HCT116 (cell line): ENCODE results near the gene DVL2. TPM values are rescaled to one million over a fixed set of nuclear protein-coding genes. Genes with fewer than 3 reads are reported as not detected.

Source experiments
- ATAC-seq: fragments of 200-7000 bp; cut with Tn5 transposase; 2 replicates; pipeline ENCODE4 v1.9.1; 2020; ENCODE audit warnings: mild to moderate bottlenecking, moderate library complexity
- BruUV-seq: library from RNA; stranded (reverse); fragments of 400-500 nt; replicated peaks from 2 replicates; lab custom pipeline; 2021; lab: Mats Ljungman, UMichigan
- CTCF ChIA-PET: fragments of 300-600 bp; sonication (Branson Sonifier 250); formaldehyde crosslinking; loops from one replicate; lab custom pipeline; 2021; ENCODE audit warnings: antibody characterized with exemption; lab: Charles Lee
- POLR2A ChIA-PET: fragments of 300-600, 350-600 bp; sonication (Branson Sonifier 250); formaldehyde crosslinking; loops from one replicate; lab custom pipeline; 2021; ENCODE audit warnings: antibody characterized with exemption; lab: Charles Lee
- RAD21 ChIA-PET, 2 experiments: fragments of 300-600 bp; sonication (Branson Sonifier 250); formaldehyde crosslinking; loops; one replicate each; lab custom pipeline; 2023; ENCODE audit warnings: low total read pairs in 2 of 2; ENCODE audit not compliant: uncharacterized antibody in 2 of 2, unreplicated experiment in 2 of 2, low non-redundant PET in 1 of 2; lab: Charles Lee
- DNase-seq: peaks from one replicate; pipeline ENCODE4 v3.0.0-alpha.2; 2010; ENCODE audit warnings: low read depth, low spot score
- H2AFZ ChIP-seq: fragments of 200-600 bp; shearing (Covaris generic), sonication (generic); 2 replicates; pipeline ENCODE4 v1.6.1; 2017; ENCODE audit warnings: low read depth, mixed run types, mixed read lengths, antibody characterized with exemption, low read length; ENCODE audit not compliant: poor library complexity, severe bottlenecking
- H3K27ac ChIP-seq: 2 replicates; pipeline ENCODE4 v1.5.1; 2012; ENCODE audit warnings: low read depth, low read length
- H3K27me3 ChIP-seq: fragments of 200-600 bp; sonication (generic); 2 replicates; pipeline ENCODE4 v1.6.1; 2016; ENCODE audit warnings: mixed run types, low read length, mixed read lengths; ENCODE audit not compliant: insufficient read depth
- H3K36me3 ChIP-seq, 2 experiments: fragments of 200-500 bp in 1 of 2; fragments of 200-600 bp in 1 of 2; sonication (Bioruptor generic) in 1 of 2; sonication (generic) in 1 of 2; 2 replicates each; pipeline versions ENCODE4 v1.5.1 to v1.6.1; 2014 to 2016; ENCODE audit warnings: low read length in 2 of 2, inconsistent platforms in 1 of 2, mixed read lengths in 1 of 2, mixed run types in 1 of 2; ENCODE audit not compliant: insufficient read depth in 2 of 2, control insufficient read depth in 1 of 2
- H3K4me1 ChIP-seq, 2 experiments: fragments of 200-600 bp in 1 of 2; sonication (generic) in 1 of 2; 2 replicates each; pipeline versions ENCODE4 v1.5.1 to v1.6.1; 2012 to 2017; ENCODE audit warnings: low read length in 2 of 2, inconsistent platforms in 1 of 2, mild to moderate bottlenecking in 1 of 2, mixed read lengths in 1 of 2, mixed run types in 1 of 2, moderate library complexity in 1 of 2; ENCODE audit not compliant: insufficient read depth in 2 of 2, control insufficient read depth in 1 of 2
- H3K4me2 ChIP-seq: fragments of 200-600 bp; sonication (generic); 2 replicates; pipeline ENCODE4 v1.6.1; 2017; ENCODE audit warnings: mixed run types, low read length, mixed read lengths
- H3K4me3 ChIP-seq, 2 experiments: fragments of 200-600 bp in 1 of 2; sonication (generic) in 1 of 2; replicated peaks in 1 of 2; 2 replicates each; pipeline ENCODE4 v1.5.1; 2011 to 2016; ENCODE audit warnings: low read length in 2 of 2, control low read depth in 1 of 2, low read depth in 1 of 2, mild to moderate bottlenecking in 1 of 2, mixed read lengths in 1 of 2, mixed run types in 1 of 2
- H3K79me2 ChIP-seq: fragments of 200-600 bp; sonication (generic); 2 replicates; pipeline ENCODE4 v1.6.1; 2017; ENCODE audit warnings: mild to moderate bottlenecking, mixed run types, low read length, moderate library complexity, mixed read lengths; ENCODE audit not compliant: insufficient read depth
- H3K9ac ChIP-seq: fragments of 200-600 bp; sonication (generic); 2 replicates; pipeline ENCODE4 v1.6.1; 2016; ENCODE audit warnings: low read length, mixed read lengths
- H3K9me2 ChIP-seq: fragments of 200-600 bp; sonication (generic), shearing (Covaris generic); 2 replicates; pipeline ENCODE4 v1.6.1; 2017; ENCODE audit warnings: mixed run types, mild to moderate bottlenecking, moderate library complexity; ENCODE audit not compliant: insufficient read depth
- H3K9me3 ChIP-seq, 2 experiments: fragments of 200-500 bp in 1 of 2; fragments of 200-600 bp in 1 of 2; sonication (Bioruptor generic) in 1 of 2; sonication (generic) in 1 of 2; 2 replicates each; pipeline ENCODE4 v1.6.1; 2014 to 2017; ENCODE audit warnings: low read length in 2 of 2, mixed read lengths in 2 of 2, inconsistent platforms in 1 of 2, low read depth in 1 of 2, mild to moderate bottlenecking in 1 of 2, mixed run types in 1 of 2, moderate library complexity in 1 of 2; ENCODE audit not compliant: control insufficient read depth in 1 of 2, insufficient read depth in 1 of 2
- H4K20me1 ChIP-seq: fragments of 200-600 bp; sonication (generic), shearing (Covaris generic); 2 replicates; pipeline ENCODE4 v1.6.1; 2017; ENCODE audit warnings: mixed run types, mild to moderate bottlenecking, moderate library complexity; ENCODE audit not compliant: insufficient read depth
- CEBPB ChIP-seq: IDR thresholded peaks from 2 replicates; pipeline ENCODE4 v1.6.1; 2012; ENCODE audit warnings: low read depth
- FOSL1 ChIP-seq: IDR thresholded peaks from 2 replicates; pipeline ENCODE4 v1.6.1; 2012; ENCODE audit warnings: low read depth
- JUND ChIP-seq: IDR thresholded peaks from 2 replicates; pipeline ENCODE4 v1.6.1; 2012
- SIN3A ChIP-seq: IDR thresholded peaks from 2 replicates; pipeline ENCODE4 v1.6.1; 2012; ENCODE audit warnings: low read depth
- SRF ChIP-seq: IDR thresholded peaks from 2 replicates; pipeline ENCODE4 v1.6.1; 2012; ENCODE audit warnings: low read depth
- TCF7L2 ChIP-seq: IDR thresholded peaks from 2 replicates; pipeline ENCODE4 v1.7.0; 2011; ENCODE audit warnings: borderline replicate concordance, inconsistent platforms; ENCODE audit not compliant: insufficient read depth, insufficient read length; ENCODE audit errors: extremely low read depth
- ZBTB33 ChIP-seq: IDR thresholded peaks from 2 replicates; pipeline ENCODE4 v1.6.1; 2011; ENCODE audit warnings: mild to moderate bottlenecking, low read length, moderate library complexity; ENCODE audit not compliant: insufficient replicate concordance; ENCODE audit errors: extremely low read depth
- intact Hi-C: fragments of 100-400 bp; cut with micrococcal nuclease; formaldehyde crosslinking; loops from 2 replicates; pipeline ENCODE4 v1.10.0; 2022
- total RNA-seq: library from RNA; stranded (reverse); gene quantifications from one replicate; pipeline ENCODE4 v1.2.1, GENCODE V29; 2021; ENCODE audit not compliant: unreplicated experiment
- TF ChIP-seq, protein P1 (sequence below): IDR thresholded peaks from 2 replicates; pipeline ENCODE4 v1.6.1; 2012

Gene DVL2
- total RNA-seq, 1 experiment from 2014 or later, result 69.7 TPM

GRCh38 chr17:7225711-7226331, 8.5 kb downstream of the DVL2 start:
- peaks cover 35% of the 10 kb centered on the region for H3K79me2 ChIP-seq
- ChIA-PET POLR2A (no interaction called here), CTCF (no interaction called here), RAD21 (no interaction called here)
- BruUV-seq, result no TSS peak
- ATAC-seq, result no peak
- no peaks in the 10 kb centered on the region for H3K9me2 ChIP-seq
- intact Hi-C loops, result no loop called here
- H3K9me3 ChIP-seq, result no peaks in the 10 kb centered on the region
- no peak for DNase-seq
- H3K4me3 ChIP-seq, result no peak overlapping the region
- no peak overlapping the region for H3K9ac ChIP-seq
- no peaks in the 10 kb centered on the region for H3K27me3 ChIP-seq
- H3K4me1 ChIP-seq, result peaks cover under 1 to 14% of the 10 kb centered on the region in 2 experiments; a peak in 3 of 4 replicates
- H4K20me1 ChIP-seq, result no peaks in the 10 kb centered on the region
- H3K27ac ChIP-seq, result no peak overlapping the region
- H2AFZ ChIP-seq, result no peak overlapping the region
- H3K4me2 ChIP-seq, result no peak overlapping the region
- peaks cover 61 to 73% of the 10 kb centered on the region in 2 experiments for H3K36me3 ChIP-seq
- no peak for TF ChIP-seq TCF7L2
- no peak for TF ChIP-seq FOSL1
- no peak for TF ChIP-seq SIN3A
- no peak for TF ChIP-seq CEBPB
- TF ChIP-seq, protein P1, sequence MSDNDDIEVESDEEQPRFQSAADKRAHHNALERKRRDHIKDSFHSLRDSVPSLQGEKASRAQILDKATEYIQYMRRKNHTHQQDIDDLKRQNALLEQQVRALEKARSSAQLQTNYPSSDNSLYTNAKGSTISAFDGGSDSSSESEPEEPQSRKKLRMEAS, result no peak
- TF ChIP-seq SRF, result no peak
- no peak for TF ChIP-seq ZBTB33
- no peak for TF ChIP-seq JUND
